ENCODE measurements around the gene DGKH.

Gene DGKH

DNA sequence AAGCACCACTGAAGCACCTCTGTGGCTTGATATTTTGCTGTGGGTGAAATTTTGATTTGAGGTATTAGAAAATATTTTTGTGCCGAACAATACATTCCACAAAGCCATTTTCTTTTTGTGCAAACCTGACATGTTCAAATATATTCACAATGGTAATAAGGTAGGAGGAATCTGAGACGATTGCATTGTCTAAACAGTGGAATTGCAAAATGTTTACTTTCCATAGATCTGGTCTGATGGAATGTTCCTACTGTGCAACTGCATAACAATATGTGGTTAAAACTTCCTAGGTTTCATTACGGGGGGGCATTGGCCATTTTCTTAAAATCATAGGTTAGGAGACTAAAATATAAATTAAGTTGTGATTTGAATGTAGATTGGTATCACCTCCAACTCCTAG is 180.8 kb downstream of the DGKH start:
- no peaks in the 10 kb centered on the region for H3K36me3 ChIP-seq (ENCODE audit: control insufficient read depth, insufficient read depth, low read length)
- H3K9me3 ChIP-seq (ENCODE audit: control insufficient read depth, low read length) = no peaks in the 10 kb centered on the region
- no peak overlapping the region for H3K27ac ChIP-seq (ENCODE audit: insufficient read depth, low read length, poor library complexity, severe bottlenecking)
- no peak for DNase-seq
- H3K4me1 ChIP-seq (ENCODE audit: control insufficient read depth, insufficient read depth, low read length, poor library complexity, severe bottlenecking) = no peaks in the 10 kb centered on the region
- no peak overlapping the region for H3K4me3 ChIP-seq (ENCODE audit: insufficient read depth, low read depth, low read length, poor library complexity, severe bottlenecking)
- H3K27me3 ChIP-seq (replicated peaks; ENCODE audit: control insufficient read depth, insufficient read depth, low read length, poor library complexity, severe bottlenecking) = no peaks in the 10 kb centered on the region

GRCh38 chr13:42232671-42233070 is 184.2 kb downstream of the DGKH start:
- H3K27ac ChIP-seq (ENCODE audit: insufficient read depth, low read length, poor library complexity, severe bottlenecking) = no peak overlapping the region
- no peak for DNase-seq
- H3K36me3 ChIP-seq (ENCODE audit: control insufficient read depth, insufficient read depth, low read length) = no peaks in the 10 kb centered on the region
- no peaks in the 10 kb centered on the region for H3K9me3 ChIP-seq (ENCODE audit: control insufficient read depth, low read length)
- H3K4me1 ChIP-seq (ENCODE audit: control insufficient read depth, insufficient read depth, low read length, poor library complexity, severe bottlenecking) = no peaks in the 10 kb centered on the region
- no peaks in the 10 kb centered on the region for H3K27me3 ChIP-seq (replicated peaks; ENCODE audit: control insufficient read depth, insufficient read depth, low read length, poor library complexity, severe bottlenecking)
- no peak overlapping the region for H3K4me3 ChIP-seq (ENCODE audit: insufficient read depth, low read depth, low read length, poor library complexity, severe bottlenecking)

DNA sequence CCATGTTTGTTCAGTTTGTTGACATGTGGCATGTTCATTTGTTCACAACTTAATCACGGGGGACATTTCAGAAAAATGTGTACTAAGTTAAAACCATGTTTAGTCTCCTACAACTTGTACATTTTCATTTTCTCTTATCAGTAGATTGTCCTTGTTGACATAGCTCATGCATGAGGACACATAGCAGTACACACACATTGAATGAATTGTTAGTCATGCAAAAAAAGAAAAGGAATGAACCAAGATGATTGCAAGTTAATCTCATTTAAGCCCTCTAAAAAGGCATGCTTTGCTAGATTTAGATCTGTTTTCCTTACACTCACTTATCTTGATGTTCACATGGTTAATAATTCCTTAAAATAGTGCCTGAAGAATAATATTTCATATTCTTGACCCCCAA is 185.3 kb downstream of the DGKH start:
- Histone ChIP-seq H3K4me1 (ENCODE audit: control insufficient read depth, insufficient read depth, low read length, poor library complexity, severe bottlenecking) (no peaks in the 10 kb centered on the region), H3K36me3 (ENCODE audit: control insufficient read depth, insufficient read depth, low read length) (no peaks in the 10 kb centered on the region), H3K9me3 (ENCODE audit: control insufficient read depth, low read length) (no peaks in the 10 kb centered on the region), H3K27me3 (replicated peaks; ENCODE audit: control insufficient read depth, insufficient read depth, low read length, poor library complexity, severe bottlenecking) (no peaks in the 10 kb centered on the region), H3K4me3 (ENCODE audit: insufficient read depth, low read depth, low read length, poor library complexity, severe bottlenecking) (no peak overlapping the region), H3K27ac (ENCODE audit: insufficient read depth, low read length, poor library complexity, severe bottlenecking) (no peak overlapping the region)
- no peak for DNase-seq

- H3K36me3 ChIP-seq (ENCODE audit: control insufficient read depth, insufficient read depth, low read length) = no peaks in the 10 kb centered on the region
- no peaks in the 10 kb centered on the region for H3K9me3 ChIP-seq (ENCODE audit: control insufficient read depth, low read length)
- no peak for DNase-seq
- no peak overlapping the region for H3K4me3 ChIP-seq (ENCODE audit: insufficient read depth, low read depth, low read length, poor library complexity, severe bottlenecking)
- H3K27ac ChIP-seq (ENCODE audit: insufficient read depth, low read length, poor library complexity, severe bottlenecking) = no peak overlapping the region
- H3K27me3 ChIP-seq (replicated peaks; ENCODE audit: control insufficient read depth, insufficient read depth, low read length, poor library complexity, severe bottlenecking) = no peaks in the 10 kb centered on the region
- H3K4me1 ChIP-seq (ENCODE audit: control insufficient read depth, insufficient read depth, low read length, poor library complexity, severe bottlenecking) = no peaks in the 10 kb centered on the region
Measured at GRCh38 chr13:42239161-42239560, 190.7 kb downstream of the DGKH start.

DNA sequence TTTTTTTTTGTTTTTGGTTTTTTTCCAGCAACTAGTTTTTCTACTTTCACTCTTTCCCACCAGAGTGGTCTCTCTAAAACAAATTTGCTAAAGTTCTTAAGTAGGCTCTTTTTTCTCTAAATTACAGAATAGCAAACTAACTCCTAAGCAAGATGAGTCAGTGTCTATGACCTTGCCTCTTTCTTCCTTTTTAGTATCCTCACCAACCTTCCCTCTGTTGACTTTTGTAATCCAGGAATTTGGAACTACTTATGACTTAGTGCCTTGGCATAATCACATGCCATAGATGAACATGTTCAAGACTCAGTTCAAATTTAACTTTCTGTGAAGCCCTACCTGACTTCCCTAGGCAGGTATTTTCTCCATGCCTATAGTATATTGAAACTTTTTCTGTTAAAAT is 191.2 kb downstream of the DGKH start:
- no peaks in the 10 kb centered on the region for H3K27me3 ChIP-seq (replicated peaks; ENCODE audit: control insufficient read depth, insufficient read depth, low read length, poor library complexity, severe bottlenecking)
- H3K4me3 ChIP-seq (ENCODE audit: insufficient read depth, low read depth, low read length, poor library complexity, severe bottlenecking) = no peak overlapping the region
- no peak overlapping the region for H3K27ac ChIP-seq (ENCODE audit: insufficient read depth, low read length, poor library complexity, severe bottlenecking)
- H3K36me3 ChIP-seq (ENCODE audit: control insufficient read depth, insufficient read depth, low read length) = no peaks in the 10 kb centered on the region
- H3K4me1 ChIP-seq (ENCODE audit: control insufficient read depth, insufficient read depth, low read length, poor library complexity, severe bottlenecking) = no peaks in the 10 kb centered on the region
- H3K9me3 ChIP-seq (ENCODE audit: control insufficient read depth, low read length) = no peaks in the 10 kb centered on the region
- DNase-seq = no peak

GRCh38 chr13:42246541-42246940 is 198.1 kb downstream of the DGKH start:
- no peaks in the 10 kb centered on the region for H3K36me3 ChIP-seq (ENCODE audit: control insufficient read depth, insufficient read depth, low read length)
- no peaks in the 10 kb centered on the region for H3K27me3 ChIP-seq (replicated peaks; ENCODE audit: control insufficient read depth, insufficient read depth, low read length, poor library complexity, severe bottlenecking)
- no peak for DNase-seq

DNA sequence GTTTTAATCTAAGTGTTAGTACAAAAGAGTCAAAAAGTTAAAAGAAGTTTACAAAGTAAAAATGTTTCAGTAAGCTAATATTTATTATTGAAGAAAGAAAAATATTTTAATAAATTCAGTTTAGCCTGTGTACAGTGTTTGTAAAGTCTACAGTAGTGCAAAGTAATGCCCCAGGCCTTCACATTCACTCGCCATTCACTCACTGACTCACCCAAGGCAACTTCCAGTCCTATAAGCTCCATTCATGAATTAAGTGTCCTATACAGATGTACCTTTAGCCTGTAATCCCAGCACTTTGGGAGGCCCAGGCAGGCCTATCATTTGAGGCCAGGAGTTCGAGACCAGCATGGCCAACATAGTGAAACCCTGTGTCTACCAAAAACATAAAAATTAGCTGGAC is 199.4 kb downstream of the DGKH start:
- H3K9me3 ChIP-seq (ENCODE audit: control insufficient read depth, low read length) = no peaks in the 10 kb centered on the region
- H3K4me1 ChIP-seq (ENCODE audit: control insufficient read depth, insufficient read depth, low read length, poor library complexity, severe bottlenecking) = no peaks in the 10 kb centered on the region
- no peak for DNase-seq
- no peak overlapping the region for H3K4me3 ChIP-seq (ENCODE audit: insufficient read depth, low read depth, low read length, poor library complexity, severe bottlenecking)
- no peaks in the 10 kb centered on the region for H3K36me3 ChIP-seq (ENCODE audit: control insufficient read depth, insufficient read depth, low read length)
- no peaks in the 10 kb centered on the region for H3K27me3 ChIP-seq (replicated peaks; ENCODE audit: control insufficient read depth, insufficient read depth, low read length, poor library complexity, severe bottlenecking)
- H3K27ac ChIP-seq (ENCODE audit: insufficient read depth, low read length, poor library complexity, severe bottlenecking) = no peak overlapping the region

More at GRCh38 chr13:42246541-42246940, 198.1 kb downstream of the DGKH start:
- H3K4me3 ChIP-seq (ENCODE audit: insufficient read depth, low read depth, low read length, poor library complexity, severe bottlenecking) = no peak overlapping the region
- H3K9me3 ChIP-seq (ENCODE audit: control insufficient read depth, low read length) = no peaks in the 10 kb centered on the region
- no peaks in the 10 kb centered on the region for H3K4me1 ChIP-seq (ENCODE audit: control insufficient read depth, insufficient read depth, low read length, poor library complexity, severe bottlenecking)
- no peak overlapping the region for H3K27ac ChIP-seq (ENCODE audit: insufficient read depth, low read length, poor library complexity, severe bottlenecking)

DNA sequence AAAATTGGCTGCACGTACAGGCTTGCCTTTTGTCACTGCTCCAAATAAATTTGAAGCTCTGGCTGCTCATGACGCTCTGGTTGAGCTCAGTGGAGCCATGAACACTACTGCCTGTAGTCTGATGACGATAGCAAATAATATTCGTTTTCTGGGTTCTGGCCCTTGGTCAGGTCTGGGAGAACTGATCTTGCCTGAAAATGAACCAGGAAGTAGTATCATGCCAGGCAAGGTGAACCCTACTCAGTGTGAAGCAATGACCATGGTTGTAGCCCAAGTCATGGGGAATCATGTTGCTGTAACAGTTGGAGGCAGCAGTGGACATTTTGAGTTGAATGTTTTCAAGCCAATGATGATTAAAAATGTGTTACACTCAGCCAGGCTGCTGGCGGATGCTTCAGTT is 207.4 kb downstream of the DGKH start:
- no peak for DNase-seq
- Histone ChIP-seq H3K36me3 (ENCODE audit: control insufficient read depth, insufficient read depth, low read length) (no peaks in the 10 kb centered on the region), H3K4me3 (ENCODE audit: insufficient read depth, low read depth, low read length, poor library complexity, severe bottlenecking) (no peak overlapping the region), H3K27me3 (replicated peaks; ENCODE audit: control insufficient read depth, insufficient read depth, low read length, poor library complexity, severe bottlenecking) (no peaks in the 10 kb centered on the region), H3K4me1 (ENCODE audit: control insufficient read depth, insufficient read depth, low read length, poor library complexity, severe bottlenecking) (no peaks in the 10 kb centered on the region), H3K27ac (ENCODE audit: insufficient read depth, low read length, poor library complexity, severe bottlenecking) (no peak overlapping the region), H3K9me3 (ENCODE audit: control insufficient read depth, low read length) (no peaks in the 10 kb centered on the region)

- H3K4me1 ChIP-seq (ENCODE audit: control insufficient read depth, insufficient read depth, low read length, poor library complexity, severe bottlenecking) = no peaks in the 10 kb centered on the region
- H3K4me3 ChIP-seq (ENCODE audit: insufficient read depth, low read depth, low read length, poor library complexity, severe bottlenecking) = no peak overlapping the region
- DNase-seq = no peak
- H3K27me3 ChIP-seq (replicated peaks; ENCODE audit: control insufficient read depth, insufficient read depth, low read length, poor library complexity, severe bottlenecking) = no peaks in the 10 kb centered on the region
- no peaks in the 10 kb centered on the region for H3K36me3 ChIP-seq (ENCODE audit: control insufficient read depth, insufficient read depth, low read length)
- no peak overlapping the region for H3K27ac ChIP-seq (ENCODE audit: insufficient read depth, low read length, poor library complexity, severe bottlenecking)
- no peaks in the 10 kb centered on the region for H3K9me3 ChIP-seq (ENCODE audit: control insufficient read depth, low read length)
Measured at GRCh38 chr13:42258747-42259146, 210.3 kb downstream of the DGKH start.

DNA sequence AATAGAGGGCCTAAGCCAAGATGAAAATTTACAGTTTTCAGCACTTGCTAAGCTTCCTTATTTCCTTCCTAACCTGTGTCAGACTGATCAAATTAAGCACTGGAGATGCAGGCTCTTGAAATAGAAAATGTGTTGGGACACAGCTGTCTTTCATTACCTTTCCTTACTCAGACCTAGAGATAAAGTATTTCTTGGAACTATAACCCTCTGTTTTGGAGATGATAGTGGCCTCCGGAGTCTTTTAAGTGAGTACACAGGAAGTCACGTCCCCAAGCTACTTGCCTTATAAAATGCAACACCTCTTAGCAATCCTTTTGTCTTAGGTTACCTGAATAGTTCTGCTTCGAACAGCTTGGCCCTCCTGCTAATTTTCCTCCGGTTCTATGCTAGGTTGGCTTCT is 211.1 kb downstream of the DGKH start:
- DNase-seq = no peak
- Histone ChIP-seq H3K9me3 (ENCODE audit: control insufficient read depth, low read length) (no peaks in the 10 kb centered on the region), H3K4me3 (ENCODE audit: insufficient read depth, low read depth, low read length, poor library complexity, severe bottlenecking) (no peak overlapping the region), H3K4me1 (ENCODE audit: control insufficient read depth, insufficient read depth, low read length, poor library complexity, severe bottlenecking) (no peaks in the 10 kb centered on the region), H3K27ac (ENCODE audit: insufficient read depth, low read length, poor library complexity, severe bottlenecking) (no peak overlapping the region), H3K36me3 (ENCODE audit: control insufficient read depth, insufficient read depth, low read length) (no peaks in the 10 kb centered on the region), H3K27me3 (replicated peaks; ENCODE audit: control insufficient read depth, insufficient read depth, low read length, poor library complexity, severe bottlenecking) (no peaks in the 10 kb centered on the region)

All from effector memory CD4-positive, alpha-beta T cell (primary cell).